Colonic mucosa (tissue), 4 donors: ENCODE results near the gene GFRA3. TPM values are rescaled to one million over a fixed set of nuclear protein-coding genes. Genes with fewer than 3 reads are reported as not detected.
A peak's percentile ranks its signal among the peaks of the same experiment; 100 is the strongest.

Source experiments
- DNase-seq: peaks from one replicate; pipeline ENCODE4 v3.0.0-alpha.2; 2020
- H3K27ac ChIP-seq: fragments of 200-600 bp; one replicate; pipeline ENCODE4 v1.8.0; 2021
- H3K27me3 ChIP-seq: fragments of 200-600 bp; one replicate; pipeline ENCODE4 v1.8.0; 2021
- H3K36me3 ChIP-seq: fragments of 200-600 bp; one replicate; pipeline ENCODE4 v1.8.0; 2021
- H3K4me1 ChIP-seq: fragments of 200-600 bp; one replicate; pipeline ENCODE4 v1.8.0; 2021; ENCODE audit warnings: mild to moderate bottlenecking
- H3K4me3 ChIP-seq: fragments of 200-600 bp; one replicate; pipeline ENCODE4 v1.8.0; 2021
- H3K9ac ChIP-seq, 2 donors: one replicate each; pipeline ENCODE4 v1.7.0; 2013; ENCODE audit warnings: control low read depth in 2 of 2, low read depth in 2 of 2, low read length in 2 of 2
- H3K9me3 ChIP-seq: fragments of 200-600 bp; one replicate; pipeline ENCODE4 v1.8.0; 2021
- CTCF ChIP-seq: fragments of 200-600 bp; IDR thresholded peaks from one replicate; pipeline ENCODE4 v1.8.0; 2022; ENCODE audit warnings: antibody characterized with exemption, mild to moderate bottlenecking
- intact Hi-C: fragments of 100-400 bp; cut with DNase I; formaldehyde crosslinking; loops from one replicate; pipeline ENCODE4 v1.14.1; 2022
- total RNA-seq, 2 donors: library from RNA; stranded (reverse); fragmentation: NEBNext Ultra II Directional in 1 of 2; extraction: Animal tissue kit (Norgen Biotek cat#: 25700) in 1 of 2; gene quantifications; one replicate each; pipeline ENCODE4 v1.2.1, GENCODE V29; 2021
- donor health status: healthy.
- donor health status: DM: no; HTN: no; CAD: no.
- donor health status: DM: no; HTN: no; CAD: no.

GFRA3 gene
- total RNA-seq, 2 donors from 2014 or later, result 0.72 to 1.8 TPM

- Histone ChIP-seq H3K36me3 (no peaks in the 10 kb centered on the region), H3K27me3 (no peaks in the 10 kb centered on the region), H3K27ac (no peak overlapping the region), H3K4me1 (no peaks in the 10 kb centered on the region), H3K4me3 (no peak overlapping the region), H3K9me3 (no peaks in the 10 kb centered on the region), H3K9ac (no peak overlapping the region)
- intact Hi-C loops, result no loop called here
- DNase-seq, result no peak
- no peak for TF ChIP-seq CTCF
These were observed 14.9 kb upstream of the GFRA3 start for GRCh38 chr5:138289296-138289695.

- no peaks in the 10 kb centered on the region for H3K27me3 ChIP-seq
- TF ChIP-seq CTCF, result no peak
- H3K36me3 ChIP-seq, result no peaks in the 10 kb centered on the region
- H3K4me1 ChIP-seq, result no peaks in the 10 kb centered on the region
- H3K27ac ChIP-seq, result no peak overlapping the region
- intact Hi-C loops, result no loop called here
- no peak for DNase-seq
- no peak overlapping the region for H3K4me3 ChIP-seq
- no peaks in the 10 kb centered on the region for H3K9me3 ChIP-seq
- H3K9ac ChIP-seq, result no peak overlapping the region
These were observed 12.8 kb upstream of the GFRA3 start for GRCh38 chr5:138287246-138287645.

- Histone ChIP-seq H3K27me3 (no peaks in the 10 kb centered on the region), H3K4me1 (no peaks in the 10 kb centered on the region), H3K4me3 (no peak overlapping the region), H3K9me3 (no peaks in the 10 kb centered on the region), H3K9ac (no peak overlapping the region), H3K27ac (no peak overlapping the region), H3K36me3 (no peaks in the 10 kb centered on the region)
- no peak for DNase-seq
- intact Hi-C loops, result loop anchor here (5.0 kb wide), 1 partner anchor 61 kb away; no protein-coding TSS in a partner anchor
- TF ChIP-seq CTCF, result peak; percentile 29
These were observed 8.7 kb upstream of the GFRA3 start for GRCh38 chr5:138282920-138283742.

- no peak for TF ChIP-seq CTCF
- no peak for DNase-seq
- Histone ChIP-seq H3K36me3 (no peaks in the 10 kb centered on the region), H3K4me3 (no peak overlapping the region), H3K27me3 (no peaks in the 10 kb centered on the region), H3K4me1 (no peaks in the 10 kb centered on the region), H3K9ac (no peak overlapping the region), H3K9me3 (no peaks in the 10 kb centered on the region), H3K27ac (no peak overlapping the region)
- intact Hi-C loops, result loop anchor here (5.0 kb wide), 1 partner anchor 59 kb away; no protein-coding TSS in a partner anchor
These were observed 6.5 kb upstream of the GFRA3 start for GRCh38 chr5:138280915-138281314.

- no peaks in the 10 kb centered on the region for H3K36me3 ChIP-seq
- no peak for DNase-seq
- no peak overlapping the region for H3K27ac ChIP-seq
- no peak for TF ChIP-seq CTCF
- intact Hi-C loops, result no loop called here
- H3K9ac ChIP-seq, result no peak overlapping the region
- H3K9me3 ChIP-seq, result no peaks in the 10 kb centered on the region
- H3K4me3 ChIP-seq, result no peak overlapping the region
- no peaks in the 10 kb centered on the region for H3K4me1 ChIP-seq
- peaks cover 12% of the 10 kb centered on the region for H3K27me3 ChIP-seq
These were observed 2.1 kb upstream of the GFRA3 start for GRCh38 chr5:138276402-138277054.
